WTC11 (cell line): Measurements from ENCODE around the gene KRTAP10-3. TPM values are rescaled to one million over a fixed set of nuclear protein-coding genes. Genes with fewer than 3 reads are reported as not detected.

Experiments
- ATAC-seq: fragments of 200-7000 bp; cut with Tn5 transposase; 2 replicates; pipeline ENCODE4 v1.10.0; 2021; ENCODE audit warnings: mild to moderate bottlenecking, moderate library complexity
- CTCF ChIA-PET: fragments of 300-600 bp; sonication (Branson Sonifier 250); formaldehyde crosslinking; loops from one replicate; lab custom pipeline; 2021; ENCODE audit warnings: antibody characterized with exemption; lab: Charles Lee
- POLR2A ChIA-PET: fragments of 350-600 bp; sonication (Branson Sonifier 250); formaldehyde crosslinking; loops from one replicate; lab custom pipeline; 2021; ENCODE audit warnings: antibody characterized with exemption; lab: Charles Lee
- DNase-seq: peaks from one replicate; pipeline ENCODE4 v3.0.0; 2021; ENCODE audit warnings: low spot score
- H3K27ac Mint-ChIP-seq: 2 replicates; pipeline ENCODE4 v1.8.0; 2021; ENCODE audit warnings: mixed read lengths
- H3K27me3 Mint-ChIP-seq: 2 replicates; pipeline ENCODE4 v1.8.0; 2021; ENCODE audit warnings: low read depth, mild to moderate bottlenecking, moderate library complexity, mixed read lengths
- H3K36me3 Mint-ChIP-seq: 2 replicates; pipeline ENCODE4 v1.8.0; 2021; ENCODE audit warnings: mixed read lengths
- H3K4me1 Mint-ChIP-seq: 2 replicates; pipeline ENCODE4 v1.8.0; 2022; ENCODE audit warnings: mixed read lengths
- H3K4me3 Mint-ChIP-seq: 2 replicates; pipeline ENCODE4 v1.8.0; 2021; ENCODE audit warnings: mild to moderate bottlenecking, moderate library complexity, mixed read lengths
- H3K9me3 Mint-ChIP-seq: 2 replicates; pipeline ENCODE4 v1.8.0; 2021; ENCODE audit warnings: mixed read lengths
- AFF4 ChIP-seq: sonication (generic); formaldehyde crosslinking; IDR thresholded peaks from 2 replicates; pipeline ENCODE4 v1.8.1; 2023; ENCODE audit warnings: mild to moderate bottlenecking, missing genetic modification reagents, borderline replicate concordance
- CREM ChIP-seq: sonication (generic); formaldehyde crosslinking; IDR thresholded peaks from 2 replicates; pipeline ENCODE4 v1.8.1; 2022; ENCODE audit warnings: mild to moderate bottlenecking, missing genetic modification reagents, moderate library complexity
- ERG ChIP-seq: fragments of 250-450 bp; sonication (Bioruptor Pico); IDR thresholded peaks from 2 replicates; pipeline ENCODE4 v1.8.0; 2021; ENCODE audit warnings: mild to moderate bottlenecking
- ETV6 ChIP-seq: sonication (generic); formaldehyde crosslinking; IDR thresholded peaks from 2 replicates; pipeline ENCODE4 v1.8.1; 2022; ENCODE audit warnings: mild to moderate bottlenecking, missing genetic modification reagents
- FOXK1 ChIP-seq: sonication (generic); formaldehyde crosslinking; IDR thresholded peaks from 2 replicates; pipeline ENCODE4 v1.8.0; 2022; ENCODE audit warnings: mild to moderate bottlenecking, moderate library complexity, missing genetic modification reagents
- GTF2I ChIP-seq: fragments of 250-450 bp; sonication (Bioruptor Pico); conservative IDR thresholded peaks from 2 replicates; pipeline ENCODE4 v1.4.0; 2021; ENCODE audit warnings: mild to moderate bottlenecking
- HMGXB4 ChIP-seq: sonication (generic); formaldehyde crosslinking; IDR thresholded peaks from 2 replicates; pipeline ENCODE4 v1.8.1; 2023; ENCODE audit warnings: mild to moderate bottlenecking, moderate library complexity, missing genetic modification reagents
- IRF2 ChIP-seq: sonication (generic); formaldehyde crosslinking; IDR thresholded peaks from 2 replicates; pipeline ENCODE4 v1.8.0; 2022; ENCODE audit warnings: low read depth, missing genetic modification reagents, borderline replicate concordance
- MLX ChIP-seq: sonication (generic); formaldehyde crosslinking; IDR thresholded peaks from 2 replicates; pipeline ENCODE4 v1.8.1; 2023; ENCODE audit warnings: mild to moderate bottlenecking, missing genetic modification reagents, moderate library complexity
- MXD4 ChIP-seq: fragments of 250-450 bp; sonication (Bioruptor Pico); IDR thresholded peaks from 2 replicates; pipeline ENCODE4 v1.8.0; 2021; ENCODE audit warnings: mild to moderate bottlenecking, moderate library complexity, borderline replicate concordance
- NFATC4 ChIP-seq: fragments of 250-450 bp; sonication (Bioruptor Pico); IDR thresholded peaks from 2 replicates; pipeline ENCODE4 v1.9.0; 2021; ENCODE audit warnings: mild to moderate bottlenecking
- NR2C2 ChIP-seq: sonication (generic); formaldehyde crosslinking; IDR thresholded peaks from 2 replicates; pipeline ENCODE4 v1.8.0; 2022; ENCODE audit warnings: mild to moderate bottlenecking, missing genetic modification reagents
- PREB ChIP-seq: sonication (generic); formaldehyde crosslinking; IDR thresholded peaks from 2 replicates; pipeline ENCODE4 v1.8.1; 2022; ENCODE audit warnings: mild to moderate bottlenecking, missing genetic modification reagents, moderate library complexity, borderline replicate concordance
- SP1 ChIP-seq: sonication (generic); formaldehyde crosslinking; conservative IDR thresholded peaks from 2 replicates; pipeline ENCODE4 v1.8.1; 2022; ENCODE audit warnings: missing genetic modification reagents
- USF1 ChIP-seq: sonication (generic); formaldehyde crosslinking; IDR thresholded peaks from 2 replicates; pipeline ENCODE4 v1.8.0; 2022; ENCODE audit warnings: mild to moderate bottlenecking, missing genetic modification reagents
- ZNF317 ChIP-seq: sonication (generic); formaldehyde crosslinking; IDR thresholded peaks from 2 replicates; pipeline ENCODE4 v1.8.1; 2023; ENCODE audit warnings: low read depth, mild to moderate bottlenecking, moderate library complexity, missing genetic modification reagents, borderline replicate concordance
- ZNF416 ChIP-seq: fragments of 250-450 bp; sonication (Bioruptor Pico); IDR thresholded peaks from 2 replicates; pipeline ENCODE4 v1.9.0; 2021; ENCODE audit warnings: mild to moderate bottlenecking, inconsistent platforms
- ZNF425 ChIP-seq: fragments of 250-450 bp; sonication (Bioruptor Pico); conservative IDR thresholded peaks from 2 replicates; pipeline ENCODE4 v1.9.0; 2021; ENCODE audit warnings: mild to moderate bottlenecking
- ZNF512 ChIP-seq: sonication (generic); formaldehyde crosslinking; IDR thresholded peaks from 2 replicates; pipeline ENCODE4 v1.8.1; 2022; ENCODE audit warnings: missing genetic modification reagents, borderline replicate concordance
- total RNA-seq: library from RNA; stranded (reverse); gene quantifications from 3 replicates; pipeline ENCODE4 v1.2.3, GENCODE V29; 2021

Gene KRTAP10-3
- total RNA-seq, 1 experiment from 2014 or later: not detected

GRCh38 chr21:44568667-44569556 is 10.3 kb upstream of the KRTAP10-3 start (continued):
- TF ChIP-seq ZNF512 (CRISPR knock-in tag) (no peak), HMGXB4 (CRISPR knock-in tag) (no peak), ZNF425 (CRISPR knock-in tag) (no peak), MLX (CRISPR knock-in tag) (no peak), SP1 (CRISPR knock-in tag) (no peak), CREM (CRISPR knock-in tag) (no peak)

GRCh38 chr21:44568261-44568660 is 9.7 kb upstream of the KRTAP10-3 start:
- Mint-ChIP-seq H3K36me3 (peaks cover 17% of the 10 kb centered on the region), H3K4me3 (no peak overlapping the region), H3K9me3 (peaks cover 23% of the 10 kb centered on the region), H3K27ac (no peak overlapping the region), H3K4me1 (no peaks in the 10 kb centered on the region), H3K27me3 (peaks cover 6% of the 10 kb centered on the region)
- ChIA-PET POLR2A (no interaction called here), CTCF (interaction anchor here (1.2 kb wide), 1 partner anchor 225 kb away, joined by 3 read pairs; no protein-coding TSS in a partner anchor)
- DNase-seq (no peak), ATAC-seq (no peak; the same call in 1 of the 2 replicates)
- TF ChIP-seq NR2C2 (CRISPR knock-in tag) (no peak), ERG (CRISPR knock-in tag) (no peak), ZNF416 (CRISPR knock-in tag) (no peak), GTF2I (no peak), FOXK1 (CRISPR knock-in tag) (no peak), PREB (CRISPR knock-in tag) (no peak), ZNF317 (CRISPR knock-in tag) (no peak), ETV6 (CRISPR knock-in tag) (no peak), MXD4 (CRISPR knock-in tag) (no peak), ZNF512 (CRISPR knock-in tag) (no peak), AFF4 (CRISPR knock-in tag) (no peak), IRF2 (CRISPR knock-in tag) (no peak), USF1 (no peak), NFATC4 (CRISPR knock-in tag) (no peak)
